Epithelial cell of esophagus (primary cell): Measurements from ENCODE around the gene CMAS.
"Not testable (repeated sequence)": the region's sequence is repeated elsewhere in the genome, so short reads cannot be mapped to it uniquely, and the experiment has no call there.

Experiments used
- DNase-seq: peaks from one replicate; pipeline ENCODE4 v3.0.0; 2010; ENCODE audit warnings: low read depth
- H3K4me3 ChIP-seq: 2 replicates; pipeline ENCODE4 v1.5.1; 2011; ENCODE audit warnings: mild to moderate bottlenecking, low read length, control low read depth
- TF ChIP-seq, protein P1 (sequence below): IDR thresholded peaks from 2 replicates; pipeline ENCODE4 v1.5.1; 2011; ENCODE audit warnings: low read depth, mild to moderate bottlenecking, low read length, control low read depth, inconsistent platforms; ENCODE audit not compliant: insufficient read depth; ENCODE audit errors: missing control alignments

CMAS gene

GRCh38 chr12:22083167-22083566 is 37.1 kb downstream of the CMAS start:
- H3K4me3 ChIP-seq, result no peak overlapping the region
- TF ChIP-seq, protein P1, sequence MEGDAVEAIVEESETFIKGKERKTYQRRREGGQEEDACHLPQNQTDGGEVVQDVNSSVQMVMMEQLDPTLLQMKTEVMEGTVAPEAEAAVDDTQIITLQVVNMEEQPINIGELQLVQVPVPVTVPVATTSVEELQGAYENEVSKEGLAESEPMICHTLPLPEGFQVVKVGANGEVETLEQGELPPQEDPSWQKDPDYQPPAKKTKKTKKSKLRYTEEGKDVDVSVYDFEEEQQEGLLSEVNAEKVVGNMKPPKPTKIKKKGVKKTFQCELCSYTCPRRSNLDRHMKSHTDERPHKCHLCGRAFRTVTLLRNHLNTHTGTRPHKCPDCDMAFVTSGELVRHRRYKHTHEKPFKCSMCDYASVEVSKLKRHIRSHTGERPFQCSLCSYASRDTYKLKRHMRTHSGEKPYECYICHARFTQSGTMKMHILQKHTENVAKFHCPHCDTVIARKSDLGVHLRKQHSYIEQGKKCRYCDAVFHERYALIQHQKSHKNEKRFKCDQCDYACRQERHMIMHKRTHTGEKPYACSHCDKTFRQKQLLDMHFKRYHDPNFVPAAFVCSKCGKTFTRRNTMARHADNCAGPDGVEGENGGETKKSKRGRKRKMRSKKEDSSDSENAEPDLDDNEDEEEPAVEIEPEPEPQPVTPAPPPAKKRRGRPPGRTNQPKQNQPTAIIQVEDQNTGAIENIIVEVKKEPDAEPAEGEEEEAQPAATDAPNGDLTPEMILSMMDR, result peak; percentile 52
- peak; percentile 63 for DNase-seq

DNA sequence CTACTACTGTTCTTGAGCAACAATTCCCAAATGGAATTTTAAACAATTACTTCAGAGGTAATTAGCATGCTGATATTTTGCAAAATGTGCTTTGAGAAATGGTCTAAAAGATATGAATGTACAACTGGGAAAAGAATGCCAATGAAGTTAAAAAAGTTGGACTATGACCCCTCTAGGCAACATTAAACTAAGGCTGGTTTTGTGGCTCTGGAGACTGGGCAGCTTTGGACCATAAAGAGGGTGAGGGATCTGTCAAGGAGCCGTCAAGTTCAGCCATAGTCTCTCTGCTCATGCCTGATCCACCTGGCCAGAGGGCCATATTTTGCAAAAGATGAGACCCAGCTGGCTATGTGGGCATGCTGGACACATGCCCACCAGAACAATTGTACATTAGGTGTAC is 38.8 kb downstream of the CMAS start:
- TF ChIP-seq, protein P1, result no peak
- H3K4me3 ChIP-seq, result no peak overlapping the region
- no peak for DNase-seq

DNA sequence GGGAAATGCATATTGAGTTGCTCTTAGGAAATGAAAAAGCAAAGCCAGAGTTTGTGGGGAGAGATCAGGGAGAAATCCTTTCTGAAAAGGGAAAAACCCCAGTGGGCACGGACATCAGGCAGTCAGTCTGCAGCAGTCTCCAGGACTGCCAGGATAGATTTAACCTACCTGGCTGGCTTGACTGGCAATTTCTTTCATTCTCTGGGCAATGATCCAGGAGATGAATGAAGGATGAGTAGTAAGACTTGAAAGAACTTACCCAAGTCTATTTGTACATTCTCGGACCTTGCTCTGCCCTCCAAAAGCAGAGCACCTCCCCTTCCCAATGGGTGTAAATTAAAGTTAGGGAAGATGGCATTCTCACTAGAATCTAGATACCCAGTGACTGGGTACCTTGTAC is 42.9 kb downstream of the CMAS start:
- TF ChIP-seq, protein P1, result no peak
- H3K4me3 ChIP-seq, result no peak overlapping the region
- peak; percentile 90 for DNase-seq

GRCh38 chr12:22089486-22089885 is 43.5 kb downstream of the CMAS start:
- H3K4me3 ChIP-seq, result no peak overlapping the region
- TF ChIP-seq, protein P1, result no peak
- no peak for DNase-seq

- not testable (repeated sequence) for H3K4me3 ChIP-seq, DNase-seq
Measured at GRCh38 chr12:22099062-22099461, 53.0 kb downstream of the CMAS start.

DNA sequence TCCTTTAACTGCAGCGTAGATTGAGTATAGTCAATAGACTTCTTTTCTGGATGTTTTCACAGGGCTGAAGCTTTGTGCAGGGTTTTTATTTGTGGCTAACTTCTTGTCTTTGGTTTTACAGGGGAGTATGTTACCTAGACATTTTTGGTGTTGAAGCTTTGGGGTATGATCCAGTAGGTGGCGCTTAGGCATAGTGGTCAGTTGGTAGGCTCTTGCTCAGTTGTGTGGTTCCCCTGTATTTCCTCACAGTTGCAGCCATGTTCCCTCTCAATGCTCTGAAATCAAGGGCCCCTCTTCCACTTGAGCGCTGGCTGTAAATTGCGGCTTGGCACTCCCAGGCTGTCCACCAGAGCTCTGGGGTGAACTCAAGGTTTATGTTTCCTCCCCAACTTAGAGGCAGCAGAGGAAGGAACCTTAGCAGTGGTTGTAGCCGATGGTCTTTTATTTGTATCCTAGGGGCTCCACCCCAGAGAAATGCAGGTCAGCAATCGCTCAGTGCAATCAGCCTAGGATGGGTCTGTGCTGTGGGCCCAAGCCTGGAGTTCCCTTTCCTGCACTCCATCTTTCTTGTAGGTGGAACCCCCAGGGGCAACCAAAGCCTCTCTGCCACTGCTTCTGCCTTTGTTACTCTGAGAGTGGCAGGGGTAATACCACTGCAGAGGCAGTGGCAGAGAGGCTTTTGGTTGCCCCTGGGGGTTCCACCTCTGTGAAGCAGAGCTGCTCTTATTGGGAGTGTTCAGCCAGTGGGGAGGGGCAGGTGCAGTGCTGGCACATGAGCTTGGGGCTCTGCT is 55.1 kb downstream of the CMAS start:
- peak; percentile 89 for DNase-seq
- TF ChIP-seq, protein P1, result peak; percentile 71
- H3K4me3 ChIP-seq, result no peak overlapping the region

DNA sequence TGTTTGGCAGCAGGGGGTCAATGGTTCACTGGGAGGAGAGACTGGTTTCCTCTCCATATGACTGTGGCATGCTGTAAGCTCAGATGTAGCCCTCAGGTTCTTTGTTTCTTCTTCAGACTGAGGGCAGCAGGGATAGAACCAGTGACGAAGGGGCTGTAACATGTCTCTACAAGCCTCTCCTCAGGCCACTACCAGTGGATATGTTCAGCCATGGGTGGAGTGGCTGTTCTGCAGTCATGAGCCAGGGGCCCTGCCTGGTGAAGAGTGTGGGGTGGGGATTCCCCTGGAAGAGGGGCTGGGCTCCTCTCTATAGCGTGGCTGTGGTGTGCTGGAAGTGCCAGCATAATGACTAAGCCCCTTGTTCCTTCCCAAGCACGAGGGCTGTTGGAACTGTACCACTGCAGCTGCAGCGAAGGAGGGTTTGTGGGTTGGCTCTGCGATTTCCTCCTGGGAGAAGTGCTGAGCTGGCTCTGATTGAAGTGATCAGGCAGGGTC is 55.8 kb downstream of the CMAS start:
- TF ChIP-seq, protein P1, result no peak
- H3K4me3 ChIP-seq, result no peak overlapping the region

More for the DNA sequence above, 55.8 kb downstream of the CMAS start:
- DNase-seq, result peak; percentile 98
